NCI-H524 treated with DMSO at 0.1 percent for 48 hours (cell line): ENCODE results near the gene CENPP.

ENCODE experiments used
- DNase-seq: peaks from one replicate; lab custom pipeline; 2025; lab: John Stamatoyannopoulos, UW

The CENPP gene

GRCh38 chr9:92659601-92660000 is 333.8 kb downstream of the CENPP start:
- DNase-seq = no peak

DNA sequence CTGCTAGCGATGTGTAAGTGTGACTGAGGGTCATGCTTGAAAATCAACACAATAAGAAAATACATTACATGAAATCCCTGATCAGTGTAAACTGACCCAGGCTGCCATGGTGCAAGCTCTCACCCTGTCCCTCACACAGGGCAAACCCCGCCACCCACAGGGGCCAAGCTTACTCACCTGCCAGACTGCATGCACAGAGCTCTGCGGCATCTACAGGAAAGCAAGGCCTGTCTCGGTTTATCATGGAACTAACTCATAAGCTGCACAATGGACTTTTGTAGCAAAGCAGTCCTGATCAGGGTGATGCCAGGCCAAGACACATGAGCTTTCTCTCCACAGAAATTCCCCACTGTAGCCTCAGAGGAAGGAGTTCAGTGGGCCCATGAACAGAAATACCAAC is 334.5 kb downstream of the CENPP start:
- DNase-seq = no peak

GRCh38 chr9:92661127-92661526 is 335.4 kb downstream of the CENPP start:
- no peak for DNase-seq

GRCh38 chr9:92661743-92662142 is 336.0 kb downstream of the CENPP start:
- DNase-seq = no peak

GRCh38 chr9:92663126-92663525 is 337.4 kb downstream of the CENPP start:
- DNase-seq = no peak

DNA sequence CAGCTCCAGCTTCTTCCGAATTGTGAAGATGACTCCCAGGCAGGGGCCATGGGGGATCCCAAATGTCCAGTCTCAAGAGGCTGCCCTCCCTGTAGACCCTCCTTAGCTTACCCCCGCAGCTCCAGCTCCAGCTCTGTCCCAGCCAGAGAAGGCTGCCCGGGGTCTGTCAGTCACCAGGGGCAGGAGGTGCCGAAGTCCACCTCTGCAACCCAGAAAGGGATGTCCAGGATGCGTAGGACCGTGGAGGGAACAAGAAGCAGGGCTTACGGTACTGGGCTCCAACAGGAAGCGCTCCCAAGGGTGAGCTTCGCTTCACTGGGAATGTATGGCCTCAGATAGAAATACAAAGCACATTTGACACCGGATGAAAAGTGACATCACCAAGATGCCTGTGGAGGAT is 338.2 kb downstream of the CENPP start:
- no peak for DNase-seq

GRCh38 chr9:92664394-92665152 is 338.8 kb downstream of the CENPP start:
- no peak for DNase-seq

GRCh38 chr9:92665836-92666235 is 340.1 kb downstream of the CENPP start:
- no peak for DNase-seq

DNA sequence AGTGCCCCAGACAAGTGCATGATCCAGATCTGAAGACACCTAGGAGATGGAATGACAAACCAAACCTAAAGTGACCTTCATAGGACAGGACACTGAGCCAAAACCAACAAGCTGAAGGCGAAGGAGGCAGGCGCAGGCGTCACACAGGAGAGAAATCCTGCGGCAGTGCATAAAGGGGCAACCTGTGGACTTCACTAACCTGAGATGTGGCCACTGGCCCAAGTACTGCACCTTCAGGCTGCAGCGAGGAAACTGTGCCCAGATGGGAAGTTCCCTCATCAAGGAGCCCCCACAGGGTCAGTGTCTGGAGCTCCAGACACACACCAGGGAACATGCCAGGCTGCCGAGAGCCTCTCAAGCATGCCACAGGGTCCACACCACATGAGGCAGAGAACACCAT is 340.5 kb downstream of the CENPP start:
- no peak for DNase-seq

DNA sequence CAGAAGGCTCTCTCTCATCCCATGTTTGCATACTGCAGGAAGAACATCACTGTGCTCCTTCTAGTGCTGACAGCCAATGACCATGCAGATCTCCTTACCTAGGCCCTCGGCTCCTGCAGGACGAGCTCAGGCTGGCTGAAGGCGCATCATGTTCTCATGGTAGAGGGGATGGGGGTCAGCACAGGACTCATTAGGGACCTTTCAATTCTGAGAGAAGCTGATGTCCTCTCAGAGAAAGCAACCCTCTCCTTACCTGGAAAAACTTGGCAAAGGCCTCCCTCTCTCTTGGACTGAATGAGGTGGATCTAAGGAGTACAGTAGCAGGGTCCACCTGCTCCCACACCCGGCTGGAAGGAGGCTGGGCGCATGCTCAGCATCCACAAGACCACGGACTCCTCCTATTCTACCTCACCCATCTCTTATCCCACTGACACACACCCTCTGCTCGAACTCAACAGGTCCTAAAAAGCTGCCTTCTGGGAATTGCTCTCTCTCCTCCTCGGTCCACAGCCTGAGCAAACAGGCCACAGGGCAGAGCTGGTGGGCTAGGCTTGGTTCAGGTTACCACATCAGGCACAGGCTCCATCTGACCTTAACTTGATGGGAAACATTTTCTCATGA is 341.3 kb downstream of the CENPP start:
- DNase-seq = no peak

DNA sequence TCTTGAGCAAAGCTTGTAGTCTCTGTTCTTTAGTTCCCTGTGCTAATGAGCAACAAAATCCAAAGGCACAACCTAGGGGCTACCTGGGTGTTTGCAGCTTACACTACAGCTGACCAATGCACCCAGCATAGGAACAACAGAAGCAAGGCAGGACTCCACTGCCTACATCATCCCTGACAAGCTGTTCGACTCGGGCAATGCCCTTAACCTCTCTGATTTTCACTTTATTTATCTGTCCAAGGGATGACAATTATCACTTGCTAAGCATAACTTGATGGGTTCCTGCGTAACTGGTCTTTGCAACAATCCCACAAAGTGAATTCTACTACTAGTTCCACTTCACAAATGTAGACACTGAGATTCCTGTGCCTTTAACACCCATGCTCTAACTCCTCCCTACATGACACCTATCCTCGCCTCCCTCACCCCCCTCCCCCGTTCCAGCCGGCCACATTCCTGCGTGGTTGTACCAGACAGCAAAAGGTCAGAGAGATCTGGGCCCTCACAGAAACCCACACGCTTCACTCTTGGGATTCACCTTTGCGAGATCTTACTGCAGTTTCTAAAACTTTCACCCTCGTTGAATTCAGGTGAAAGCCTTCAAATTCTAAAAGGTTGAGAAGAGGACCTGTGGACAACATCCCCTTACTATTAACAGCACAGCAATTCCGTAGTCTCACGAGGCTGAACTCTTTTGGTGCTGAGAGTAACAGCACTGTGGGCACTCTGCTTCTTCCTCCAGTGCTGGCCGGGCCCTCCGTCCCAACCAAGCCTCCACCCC is 343.2 kb downstream of the CENPP start:
- no peak for DNase-seq

DNA sequence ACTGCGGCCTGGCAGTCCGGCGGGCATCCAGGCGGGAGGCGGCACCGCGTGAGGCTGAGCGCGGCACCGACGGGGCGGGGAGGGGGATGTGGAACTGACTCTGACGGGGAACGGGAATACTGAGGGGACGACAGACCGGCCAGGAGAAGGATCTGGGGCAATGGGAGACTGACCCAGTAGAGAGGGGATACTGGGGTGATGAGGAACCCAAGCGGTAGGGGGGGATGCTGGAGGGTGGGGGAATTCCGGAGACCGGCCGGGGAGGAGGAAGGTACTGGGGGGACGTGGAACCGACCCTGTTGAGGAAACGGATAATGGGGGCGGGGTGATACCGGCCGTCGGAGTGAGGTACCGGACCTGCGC is 343.8 kb downstream of the CENPP start:
- DNase-seq = no peak
